Measurements from ENCODE around the gene HDAC4. TPM values are rescaled to one million over a fixed set of nuclear protein-coding genes. Genes with fewer than 3 reads are reported as not detected.

HDAC4 gene
- total and polyA plus RNA-seq, 2 experiments from 2014 or later: 9.3 to 10.8 TPM

- no peaks in the 10 kb centered on the region for H4K20me1 ChIP-seq (ENCODE audit: insufficient read depth, poor library complexity, severe bottlenecking)
- no peaks in the 10 kb centered on the region for H3K79me2 ChIP-seq
- DNase-seq (ENCODE audit: low spot score): no peak
- TF ChIP-seq EZH2 (IDR thresholded peaks at IDR 0.05; ENCODE audit: borderline replicate concordance): no peak
- TF ChIP-seq, protein P1, sequence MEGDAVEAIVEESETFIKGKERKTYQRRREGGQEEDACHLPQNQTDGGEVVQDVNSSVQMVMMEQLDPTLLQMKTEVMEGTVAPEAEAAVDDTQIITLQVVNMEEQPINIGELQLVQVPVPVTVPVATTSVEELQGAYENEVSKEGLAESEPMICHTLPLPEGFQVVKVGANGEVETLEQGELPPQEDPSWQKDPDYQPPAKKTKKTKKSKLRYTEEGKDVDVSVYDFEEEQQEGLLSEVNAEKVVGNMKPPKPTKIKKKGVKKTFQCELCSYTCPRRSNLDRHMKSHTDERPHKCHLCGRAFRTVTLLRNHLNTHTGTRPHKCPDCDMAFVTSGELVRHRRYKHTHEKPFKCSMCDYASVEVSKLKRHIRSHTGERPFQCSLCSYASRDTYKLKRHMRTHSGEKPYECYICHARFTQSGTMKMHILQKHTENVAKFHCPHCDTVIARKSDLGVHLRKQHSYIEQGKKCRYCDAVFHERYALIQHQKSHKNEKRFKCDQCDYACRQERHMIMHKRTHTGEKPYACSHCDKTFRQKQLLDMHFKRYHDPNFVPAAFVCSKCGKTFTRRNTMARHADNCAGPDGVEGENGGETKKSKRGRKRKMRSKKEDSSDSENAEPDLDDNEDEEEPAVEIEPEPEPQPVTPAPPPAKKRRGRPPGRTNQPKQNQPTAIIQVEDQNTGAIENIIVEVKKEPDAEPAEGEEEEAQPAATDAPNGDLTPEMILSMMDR (IDR thresholded peaks at IDR 0.05; ENCODE audit: poor library complexity): no peak
- TF ChIP-seq EZH2phosphoT487 (IDR thresholded peaks at IDR 0.05; ENCODE audit: low read depth, severe bottlenecking, unreplicated experiment): no peak
- no peak overlapping the region for H3K4me2 ChIP-seq
- H3K27me3 ChIP-seq: peaks cover 4% of the 10 kb centered on the region
- no peak overlapping the region for H3K27ac ChIP-seq
- no peaks in the 10 kb centered on the region for H3K9me3 ChIP-seq (ENCODE audit: low read depth)
- H3K4me1 ChIP-seq (ENCODE audit: insufficient read depth): no peaks in the 10 kb centered on the region
- H3K9me2 ChIP-seq (replicated peaks; ENCODE audit: insufficient read depth): no peaks in the 10 kb centered on the region
- 72% methylated on average over 19 of the region's 19 CpGs for WGBS (ENCODE audit: low lambda C conversion rate, missing lambda C conversion rate)
- H2AFZ ChIP-seq: no peak overlapping the region
- no peaks in the 10 kb centered on the region for H3K36me3 ChIP-seq (replicated peaks; ENCODE audit: insufficient read depth, low read depth)
- H3K4me3 ChIP-seq: no peak overlapping the region
Measured at GRCh38 chr2:239015901-239016675, 384.7 kb downstream of the HDAC4 start.

- DNase-seq (ENCODE audit: low spot score): no peak
- WGBS (ENCODE audit: low lambda C conversion rate, missing lambda C conversion rate): 87% methylated on average over 25 of the region's 25 CpGs
- no peaks in the 10 kb centered on the region for H3K4me1 ChIP-seq (ENCODE audit: insufficient read depth)
Measured at GRCh38 chr2:239015218-239015900, 385.5 kb downstream of the HDAC4 start.

GRCh38 chr2:239014458-239015217 is 386.2 kb downstream of the HDAC4 start:
- no peaks in the 10 kb centered on the region for H3K79me2 ChIP-seq
- H4K20me1 ChIP-seq (ENCODE audit: insufficient read depth, poor library complexity, severe bottlenecking): no peaks in the 10 kb centered on the region
- H3K4me1 ChIP-seq (ENCODE audit: insufficient read depth): no peaks in the 10 kb centered on the region
- no peak for DNase-seq (ENCODE audit: low spot score)
- H3K27me3 ChIP-seq: peaks cover 4% of the 10 kb centered on the region
- 92% methylated on average over 9 of the region's 9 CpGs for WGBS (ENCODE audit: low lambda C conversion rate, missing lambda C conversion rate)
- no peaks in the 10 kb centered on the region for H3K9me3 ChIP-seq (ENCODE audit: low read depth)
- no peak overlapping the region for H3K27ac ChIP-seq
- no peak overlapping the region for H3K4me3 ChIP-seq
- no peak overlapping the region for H2AFZ ChIP-seq
- no peaks in the 10 kb centered on the region for H3K36me3 ChIP-seq (replicated peaks; ENCODE audit: insufficient read depth, low read depth)
- TF ChIP-seq EZH2 (IDR thresholded peaks at IDR 0.05; ENCODE audit: borderline replicate concordance) (no peak), EZH2phosphoT487 (IDR thresholded peaks at IDR 0.05; ENCODE audit: low read depth, severe bottlenecking, unreplicated experiment) (no peak)
- TF ChIP-seq, protein P1 (IDR thresholded peaks at IDR 0.05; ENCODE audit: poor library complexity): no peak
- no peaks in the 10 kb centered on the region for H3K9me2 ChIP-seq (replicated peaks; ENCODE audit: insufficient read depth)
- H3K4me2 ChIP-seq: no peak overlapping the region

More at GRCh38 chr2:239015218-239015900, 385.5 kb downstream of the HDAC4 start:
- no peaks in the 10 kb centered on the region for H3K9me3 ChIP-seq (ENCODE audit: low read depth)
- no peak for TF ChIP-seq EZH2 (IDR thresholded peaks at IDR 0.05; ENCODE audit: borderline replicate concordance)
- TF ChIP-seq, protein P1 (IDR thresholded peaks at IDR 0.05; ENCODE audit: poor library complexity): no peak
- H3K4me2 ChIP-seq: no peak overlapping the region
- no peaks in the 10 kb centered on the region for H4K20me1 ChIP-seq (ENCODE audit: insufficient read depth, poor library complexity, severe bottlenecking)
- H3K79me2 ChIP-seq: no peaks in the 10 kb centered on the region
- no peak overlapping the region for H2AFZ ChIP-seq
- no peaks in the 10 kb centered on the region for H3K36me3 ChIP-seq (replicated peaks; ENCODE audit: insufficient read depth, low read depth)
- no peak overlapping the region for H3K27ac ChIP-seq
- H3K27me3 ChIP-seq: peaks cover 4% of the 10 kb centered on the region
- H3K4me3 ChIP-seq: no peak overlapping the region
- H3K9me2 ChIP-seq (replicated peaks; ENCODE audit: insufficient read depth): no peaks in the 10 kb centered on the region
